ENCODE measurements around the gene SND1. TPM values are rescaled to one million over a fixed set of nuclear protein-coding genes. Genes with fewer than 3 reads are reported as not detected.

The SND1 gene
- polyA plus RNA-seq, 1 donor: 156 TPM

- DNase-seq: no peak
These were observed 368.2 kb downstream of the SND1 start for GRCh38 chr7:128020159-128020558.

- no peak for DNase-seq
These were observed 369.4 kb downstream of the SND1 start for GRCh38 chr7:128021366-128021765.

- no peak for DNase-seq
These were observed 370.9 kb downstream of the SND1 start for GRCh38 chr7:128022631-128023532.

GRCh38 chr7:128024151-128024550 is 372.2 kb downstream of the SND1 start:
- DNase-seq: no peak

GRCh38 chr7:128025380-128025779 is 373.4 kb downstream of the SND1 start:
- DNase-seq: no peak

GRCh38 chr7:128025819-128026218 is 373.8 kb downstream of the SND1 start:
- no peak for DNase-seq

DNA sequence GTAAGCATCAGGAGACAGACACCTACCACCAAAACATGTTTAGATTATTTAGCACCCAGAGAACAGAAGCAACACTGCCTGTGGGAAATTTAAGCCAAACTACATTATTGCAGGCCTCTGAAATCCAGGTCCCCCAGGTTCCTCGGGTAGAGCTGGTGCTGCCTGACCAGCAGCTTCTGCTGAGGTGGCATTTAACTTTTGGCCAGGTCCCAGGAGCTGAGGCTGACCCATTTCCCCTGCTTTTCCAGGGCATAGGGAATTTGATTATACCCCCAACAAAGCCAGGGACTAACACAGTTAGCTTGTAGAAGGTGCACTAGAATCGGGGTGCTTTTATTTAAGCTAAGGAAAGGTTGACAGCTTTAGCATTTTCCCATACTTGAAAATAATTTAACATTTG is 374.6 kb downstream of the SND1 start:
- no peak for DNase-seq

- DNase-seq: no peak
These were observed 375.5 kb downstream of the SND1 start for GRCh38 chr7:128027485-128027980.

DNA sequence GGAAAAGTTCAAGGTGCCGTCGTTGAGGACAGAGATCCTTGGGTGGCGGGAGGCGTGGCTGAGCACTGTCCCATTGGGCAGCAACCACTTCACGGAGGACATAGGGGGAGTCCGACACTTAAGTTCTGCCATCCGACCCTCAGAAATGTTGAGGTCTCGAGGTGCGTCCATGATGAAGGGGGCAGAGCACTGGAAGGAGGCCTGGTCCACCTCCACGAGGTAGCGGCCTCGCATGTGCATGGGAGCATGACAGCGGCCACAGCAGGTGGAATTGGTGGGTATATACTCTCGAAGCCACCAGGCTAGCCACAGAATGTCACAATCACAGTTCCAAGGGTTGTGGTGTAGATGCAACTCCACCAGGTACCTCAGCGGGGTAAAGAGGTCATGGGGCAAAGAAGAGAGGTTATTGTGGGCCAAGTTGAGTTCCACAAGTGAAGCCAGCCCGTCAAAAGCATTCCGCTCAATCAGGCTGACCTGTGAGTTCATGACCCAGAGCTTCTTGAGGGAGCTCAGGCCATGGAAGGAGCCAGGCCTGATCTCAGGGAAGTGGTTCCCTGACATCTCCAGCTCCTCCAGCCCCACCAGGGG is 377.5 kb downstream of the SND1 start:
- no peak for DNase-seq

- no peak for DNase-seq
These were observed 378.3 kb downstream of the SND1 start for GRCh38 chr7:128030263-128030653.

DNA sequence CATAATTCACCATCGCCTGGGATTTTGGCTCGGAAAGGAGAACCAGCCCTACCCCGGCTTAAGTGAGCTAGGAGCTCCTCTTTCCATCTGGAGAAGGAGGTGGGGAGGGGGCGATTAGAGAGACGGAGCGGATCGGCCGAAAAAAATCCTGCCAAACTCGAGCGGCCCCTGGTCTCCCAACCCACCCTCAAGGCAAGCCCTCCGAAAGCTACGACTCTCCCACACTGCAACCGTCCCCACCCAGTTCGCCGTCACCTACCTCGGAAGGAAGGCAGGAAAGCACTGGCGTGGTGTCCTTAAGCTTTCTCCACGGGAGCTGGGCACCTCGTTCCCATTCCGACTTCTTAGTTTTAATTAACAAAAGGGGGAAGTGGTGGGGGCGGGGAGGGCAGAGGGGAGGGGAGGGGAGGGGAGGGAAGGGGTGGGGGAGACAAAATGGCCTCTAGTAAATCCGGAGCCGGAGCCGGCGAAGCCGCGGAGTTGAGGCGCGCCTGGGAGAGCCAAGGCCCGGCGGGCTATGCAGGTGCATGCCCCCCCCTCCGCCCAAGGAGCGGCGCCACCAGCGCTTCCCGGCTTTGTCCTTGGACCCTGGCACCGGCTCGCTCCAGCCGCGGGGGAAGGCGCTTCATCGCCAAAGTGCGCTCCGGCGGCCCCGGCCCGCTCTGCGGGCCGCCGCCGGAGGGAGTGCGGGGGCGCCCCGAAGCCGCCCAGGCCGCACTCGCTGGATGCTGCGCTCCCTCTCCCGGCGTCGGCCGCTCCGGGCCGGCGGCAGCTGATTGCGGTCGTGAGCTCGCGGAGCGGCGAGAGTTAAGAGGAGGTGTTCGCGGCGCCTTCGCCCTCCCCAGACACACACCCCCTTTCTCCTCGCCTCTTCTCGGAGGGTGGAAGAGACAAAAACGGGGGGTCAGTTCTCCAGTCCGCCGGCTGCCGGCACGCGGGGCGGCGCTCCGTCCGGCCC is 378.9 kb downstream of the SND1 start, which contains the start of gene LRRC4:
Gene LRRC4, minus strand, starts transcription at position 784 of the 958 bp plus-strand sequence. CDS start 797 bp downstream, outside the sequence.
- DNase-seq: no peak

GRCh38 chr7:128031901-128032604 is 380.1 kb downstream of the SND1 start:
- DNase-seq: no peak

GRCh38 chr7:128032605-128033235 is 380.7 kb downstream of the SND1 start:
- no peak for DNase-seq

DNA sequence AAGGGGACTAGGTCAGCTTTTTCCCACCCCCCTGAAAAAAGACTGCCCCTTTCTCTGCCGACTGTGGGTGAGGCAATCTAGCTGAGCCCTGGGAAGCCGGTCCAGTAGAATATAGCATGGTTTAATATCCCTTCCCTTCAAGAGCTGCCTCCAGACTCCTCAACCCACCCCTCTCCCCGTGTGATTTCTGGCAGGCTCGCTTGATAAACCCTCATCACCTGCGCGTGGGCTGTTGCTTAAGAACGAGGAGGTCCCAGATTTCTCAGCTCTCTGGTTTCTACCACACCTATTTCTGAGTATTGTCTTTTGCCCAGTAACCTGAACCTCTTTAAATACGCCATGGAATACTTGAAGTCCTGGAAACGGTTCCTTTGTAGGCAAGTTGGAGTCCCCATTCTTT is 381.3 kb downstream of the SND1 start:
- DNase-seq: no peak

- DNase-seq: no peak
These were observed 382.8 kb downstream of the SND1 start for GRCh38 chr7:128034825-128035224.

- no peak for DNase-seq
These were observed 383.7 kb downstream of the SND1 start for GRCh38 chr7:128035712-128036111.

GRCh38 chr7:128036226-128036940 is 384.4 kb downstream of the SND1 start:
- DNase-seq: no peak

GRCh38 chr7:128037081-128037480 is 385.1 kb downstream of the SND1 start:
- no peak for DNase-seq

DNA sequence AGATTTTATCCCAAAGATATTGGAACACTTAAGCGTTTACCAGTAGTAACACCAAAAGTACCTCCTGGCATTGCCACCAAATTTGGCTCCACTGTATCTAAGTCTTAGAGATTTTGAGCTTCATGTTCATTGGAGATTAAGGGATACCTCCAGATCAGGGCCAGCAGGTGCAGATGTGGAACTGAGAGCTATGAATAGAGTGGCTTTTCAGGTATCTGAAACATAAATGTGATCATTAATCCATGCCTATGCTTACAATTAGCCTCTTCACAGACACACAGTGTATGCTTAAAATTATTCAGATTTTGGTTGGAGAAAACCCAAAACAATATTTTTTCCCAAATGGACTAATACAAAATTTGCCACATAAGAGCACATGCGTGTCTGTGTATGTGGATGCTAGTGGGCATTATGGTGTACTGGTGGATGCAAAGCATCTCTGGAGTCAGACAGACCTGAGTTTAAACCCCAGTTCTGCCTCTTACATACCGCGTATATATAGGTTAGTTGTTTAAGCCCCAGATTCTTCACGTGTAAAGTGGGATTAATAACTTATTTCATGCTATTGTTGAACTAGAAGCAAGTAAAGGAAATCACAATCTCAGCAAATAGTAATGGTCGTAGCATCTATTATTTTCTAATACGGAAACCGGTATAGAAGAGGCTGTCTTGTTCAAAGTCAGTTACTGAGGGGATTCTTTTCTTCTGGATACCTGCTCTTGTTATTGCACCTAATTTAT is 386.1 kb downstream of the SND1 start:
- DNase-seq: no peak

DNA sequence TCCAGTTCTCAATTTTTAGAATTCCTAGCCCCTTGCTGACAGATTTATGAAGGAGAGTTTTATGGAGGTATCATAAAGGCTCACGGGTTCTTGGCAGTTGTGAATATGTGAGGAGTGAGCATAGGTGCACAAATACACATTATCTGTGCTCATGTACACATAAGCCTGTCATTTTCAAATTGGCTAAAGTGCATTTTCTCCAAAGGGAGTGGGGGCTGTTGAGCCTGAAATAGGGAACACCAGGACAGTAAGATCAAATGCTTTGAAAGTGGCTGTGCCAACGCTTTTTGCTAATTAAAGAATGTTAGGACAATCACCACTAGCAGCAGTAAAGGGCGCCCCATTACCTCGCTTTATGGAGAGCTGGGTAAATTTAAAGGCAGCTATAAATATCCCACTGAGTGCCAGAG is 387.6 kb downstream of the SND1 start:
- DNase-seq: no peak

Data from left kidney (tissue), 2 donors.